ENCODE measurements around the gene AOAH.

GRCh38 chr7:36527549-36527913 lies 196.8 kb downstream of the AOAH start:
- no peak for TF ChIP-seq CTCF (IDR thresholded peaks at IDR 0.05)
- no peak for TF ChIP-seq POLR2A (IDR thresholded peaks at IDR 0.05)

Measured in esophagus squamous epithelium (tissue), 4 donors.